HG03060 (cell line): ENCODE results near the gene JARID2.
"Not testable (repeated sequence)": the region's sequence is repeated elsewhere in the genome, so short reads cannot be mapped to it uniquely, and the experiment has no call there.

Source experiments
- ATAC-seq: cut with Tn5 transposase; IDR thresholded peaks from one replicate; pipeline ENCODE4 v1.9.1; 2021; ENCODE audit warnings: low read depth, moderate number of reproducible peaks; ENCODE audit not compliant: unreplicated experiment

The JARID2 gene

DNA sequence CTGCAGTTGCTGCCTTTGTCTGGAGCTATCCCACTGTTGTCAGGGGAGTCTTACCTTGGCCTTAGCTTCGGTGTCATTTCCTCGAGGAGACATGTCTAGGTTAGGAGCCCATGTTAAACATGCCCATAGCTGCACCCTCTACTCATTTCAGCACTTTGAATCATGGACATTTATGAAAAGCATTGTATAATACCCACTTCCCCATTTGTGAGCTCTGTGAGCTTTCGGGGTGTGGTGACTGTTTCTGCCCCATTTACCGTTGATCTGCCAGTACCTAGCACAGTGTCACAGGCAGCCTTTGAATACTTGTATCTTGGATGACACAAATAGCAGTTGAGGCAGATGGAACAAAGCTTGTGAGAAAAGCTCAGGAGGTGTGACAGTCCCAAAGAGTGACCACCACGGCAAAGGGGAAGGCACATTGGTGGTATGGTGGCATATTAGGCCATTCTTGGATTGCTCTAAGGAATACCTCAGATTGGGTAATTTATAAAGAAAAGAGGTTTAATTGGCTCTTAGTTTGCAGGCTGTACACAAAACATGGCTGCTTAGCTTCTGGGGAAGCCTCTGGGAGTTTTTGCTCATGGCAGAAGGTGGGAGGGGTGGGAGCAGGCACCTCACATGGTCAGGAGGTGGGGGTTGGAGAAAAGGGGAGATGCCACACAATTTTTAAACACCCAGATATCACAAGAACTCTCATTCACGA is 42.0 kb downstream of the JARID2 start:
- ATAC-seq, result peak; percentile 75

- no peak for ATAC-seq
Measured at GRCh38 chr6:15288856-15289255, 43.0 kb downstream of the JARID2 start.

DNA sequence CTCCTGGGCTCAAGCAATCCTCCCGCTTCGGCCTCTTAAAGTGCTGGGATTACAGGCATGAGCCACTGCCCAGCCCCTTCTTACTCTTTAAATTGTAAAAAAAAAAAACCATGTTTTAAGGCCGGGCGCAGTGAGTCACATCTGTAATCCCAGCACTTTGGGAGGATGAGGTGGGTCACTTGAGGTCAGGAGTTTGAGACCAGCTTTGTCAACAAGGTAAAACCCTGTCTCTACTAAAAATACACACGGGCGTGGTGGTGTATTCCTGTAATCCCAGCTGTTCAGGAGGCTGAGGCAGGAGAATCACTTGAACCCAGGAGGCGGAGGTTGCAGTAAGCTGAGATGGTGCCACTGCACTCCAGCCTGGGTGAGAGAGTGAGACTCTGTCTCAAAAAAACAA is 43.6 kb downstream of the JARID2 start:
- ATAC-seq, result not testable (repeated sequence)

GRCh38 chr6:15290067-15290680 is 44.3 kb downstream of the JARID2 start:
- no peak for ATAC-seq

- ATAC-seq, result no peak
Measured at GRCh38 chr6:15290962-15291704, 45.3 kb downstream of the JARID2 start.

- ATAC-seq, result no peak
Measured at GRCh38 chr6:15292721-15293302, 46.9 kb downstream of the JARID2 start.

GRCh38 chr6:15293674-15294073 is 47.8 kb downstream of the JARID2 start:
- ATAC-seq, result no peak

- no peak for ATAC-seq
Measured at GRCh38 chr6:15294504-15294903, 48.6 kb downstream of the JARID2 start.

GRCh38 chr6:15296249-15296648 is 50.4 kb downstream of the JARID2 start:
- ATAC-seq, result no peak

GRCh38 chr6:15296735-15297134 is 50.9 kb downstream of the JARID2 start:
- no peak for ATAC-seq

- ATAC-seq, result not testable (repeated sequence)
Measured at GRCh38 chr6:15297167-15297566, 51.3 kb downstream of the JARID2 start.

DNA sequence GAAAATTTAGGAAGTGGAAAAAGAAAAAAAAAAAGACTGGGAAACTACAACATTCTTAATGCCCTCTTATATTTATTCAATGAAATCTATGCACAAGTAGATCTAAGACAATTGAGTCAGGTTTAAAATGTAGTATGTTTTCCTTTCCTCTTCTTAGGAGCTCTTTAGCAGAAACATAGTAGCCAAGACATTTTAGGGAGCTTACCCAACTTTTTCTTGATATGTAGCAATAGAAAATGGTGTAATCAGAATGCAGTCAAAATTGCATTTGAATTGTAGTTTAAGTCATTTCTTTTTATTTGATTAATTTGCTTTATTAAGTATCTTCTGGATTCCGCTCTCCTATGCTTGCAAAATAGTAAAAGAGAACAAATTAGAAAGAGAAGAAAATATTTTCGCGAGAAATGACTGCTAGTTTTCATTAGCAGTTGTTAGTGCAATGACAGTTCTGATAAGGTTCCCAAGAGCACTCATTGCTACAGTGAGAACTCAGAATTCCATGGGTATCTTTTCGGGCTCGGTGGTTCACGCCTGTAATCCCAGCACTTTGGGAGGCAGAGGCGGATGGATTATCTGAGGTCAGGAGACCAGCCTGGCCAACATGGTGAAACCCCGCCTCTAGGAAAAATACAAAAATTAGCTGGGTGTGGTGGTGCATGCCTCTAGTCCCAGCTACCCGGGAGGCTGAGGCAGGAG is 52.2 kb downstream of the JARID2 start:
- no peak for ATAC-seq

GRCh38 chr6:15299430-15300131 is 53.7 kb downstream of the JARID2 start:
- peak; percentile 58 for ATAC-seq

DNA sequence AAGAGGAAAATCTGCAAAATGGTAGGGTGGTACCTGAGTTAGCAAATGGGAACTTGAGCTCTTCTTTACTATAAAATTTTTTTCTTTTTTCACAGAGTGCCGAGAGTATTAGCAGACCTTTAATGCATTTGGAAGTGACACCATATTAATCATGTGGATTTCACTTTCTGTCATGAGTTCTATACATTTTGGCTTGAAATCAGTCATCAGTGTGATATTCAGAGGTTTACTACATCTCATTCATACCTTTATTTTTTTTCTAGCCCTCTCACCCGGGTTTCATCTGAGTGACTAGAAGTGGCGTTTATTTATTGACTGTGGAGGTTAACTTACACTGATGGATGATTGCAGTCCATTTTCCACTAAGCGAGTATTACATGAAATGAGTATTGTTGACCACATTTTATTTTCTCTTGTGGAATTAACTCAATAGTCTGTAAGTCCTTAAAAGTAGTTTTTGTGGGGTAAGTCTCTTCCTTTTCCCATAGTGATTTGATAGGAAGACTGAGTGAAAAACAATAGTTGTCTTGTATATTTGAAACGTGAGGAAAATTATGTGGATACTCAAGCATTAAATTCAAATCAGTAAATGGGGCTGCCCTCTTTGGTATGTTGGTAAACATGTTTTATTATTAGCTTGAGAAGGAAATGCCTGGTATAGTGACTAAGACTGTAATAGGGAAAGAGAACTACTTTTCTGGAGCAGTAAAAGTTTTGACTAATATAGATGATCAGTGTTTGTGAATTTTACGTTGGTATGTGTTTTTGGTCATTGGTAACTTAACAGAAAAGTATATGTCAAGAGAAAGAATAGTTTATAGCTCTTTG is 55.5 kb downstream of the JARID2 start:
- ATAC-seq, result no peak

DNA sequence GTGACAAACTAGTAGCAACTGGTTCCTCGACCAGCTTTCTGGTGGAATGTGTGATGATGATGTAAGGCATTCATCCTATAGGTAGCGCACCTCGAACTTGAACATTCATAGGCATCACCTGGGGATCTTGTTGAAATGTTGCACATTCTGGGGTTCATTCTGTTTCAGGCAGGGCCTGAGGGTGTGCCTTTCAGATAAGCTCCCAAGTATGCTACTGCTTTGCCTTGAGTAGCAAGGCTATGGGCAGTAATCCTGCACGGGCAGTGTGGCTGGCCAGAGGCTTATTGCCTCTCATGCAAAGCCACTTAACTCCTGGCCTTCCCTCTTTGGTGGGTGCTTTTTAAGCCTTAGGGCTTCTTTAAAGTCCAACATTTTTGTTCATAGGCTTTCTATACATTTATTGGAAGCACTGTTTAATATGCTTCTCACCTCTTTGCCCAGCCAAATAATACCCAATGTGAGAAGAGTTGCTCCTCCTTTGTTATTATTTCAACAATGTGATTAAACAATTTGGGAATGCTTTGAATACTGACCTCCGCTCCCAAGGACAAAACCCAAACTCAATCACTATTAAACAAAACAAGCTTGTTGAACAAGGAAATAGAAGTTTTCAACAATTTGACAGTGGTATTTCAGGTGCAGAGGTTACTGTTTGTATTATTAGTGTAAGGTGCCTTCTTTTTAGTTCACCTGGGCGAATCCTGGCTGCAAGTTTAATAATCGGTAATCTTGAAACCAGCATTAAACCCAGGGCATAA is 57.5 kb downstream of the JARID2 start:
- ATAC-seq, result no peak

DNA sequence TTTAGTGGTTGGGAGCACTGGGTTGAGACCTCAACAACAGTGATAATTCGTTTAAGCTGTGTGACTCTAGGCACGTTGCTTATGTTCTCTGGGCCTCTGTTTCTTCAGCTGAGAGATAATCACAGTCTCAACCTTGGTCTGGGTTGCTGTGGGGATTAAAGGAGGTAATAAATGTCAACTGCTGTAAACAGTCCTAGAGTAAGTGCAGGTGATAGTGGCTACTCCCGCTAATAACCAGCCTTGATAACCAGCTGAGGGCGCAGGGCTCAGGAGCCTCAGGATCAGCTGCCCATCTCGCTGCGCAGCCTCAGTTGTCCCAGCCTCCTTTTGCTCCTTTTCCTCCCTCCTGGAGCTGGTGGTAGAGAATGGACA is 58.0 kb downstream of the JARID2 start:
- ATAC-seq, result no peak

DNA sequence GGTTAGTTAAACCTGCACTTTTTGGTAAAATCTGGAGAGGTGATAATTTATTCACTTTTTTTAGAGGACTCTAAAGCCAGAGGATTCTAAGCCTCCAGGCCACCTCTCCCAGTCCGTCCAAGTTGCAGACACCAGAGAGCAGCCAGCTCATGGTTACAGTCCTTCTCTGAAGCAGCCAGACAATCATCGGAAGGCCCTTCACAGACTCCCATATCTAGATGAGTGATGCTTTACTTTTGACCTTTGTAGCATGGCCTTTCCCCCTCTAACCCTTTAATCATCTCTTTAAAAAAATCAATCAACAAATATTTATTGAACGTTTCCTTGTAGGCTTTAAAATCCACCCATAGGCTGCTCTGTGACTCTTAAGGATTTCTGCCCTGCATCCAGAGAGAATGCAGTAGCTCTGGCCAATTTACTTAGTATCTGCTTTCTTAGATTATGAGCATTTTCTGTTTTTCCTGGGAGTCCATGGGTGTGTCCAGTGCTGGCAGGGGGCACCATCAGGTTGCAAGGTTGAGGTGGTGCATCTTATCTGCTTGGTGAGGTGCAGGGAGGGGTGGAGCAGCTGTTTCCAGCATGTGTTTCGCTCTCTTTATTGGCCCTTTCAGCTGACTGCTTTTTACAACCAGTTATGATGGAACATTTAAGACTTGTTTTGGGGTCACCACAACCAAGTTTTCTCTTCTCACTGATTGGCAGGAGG is 58.6 kb downstream of the JARID2 start:
- no peak for ATAC-seq

DNA sequence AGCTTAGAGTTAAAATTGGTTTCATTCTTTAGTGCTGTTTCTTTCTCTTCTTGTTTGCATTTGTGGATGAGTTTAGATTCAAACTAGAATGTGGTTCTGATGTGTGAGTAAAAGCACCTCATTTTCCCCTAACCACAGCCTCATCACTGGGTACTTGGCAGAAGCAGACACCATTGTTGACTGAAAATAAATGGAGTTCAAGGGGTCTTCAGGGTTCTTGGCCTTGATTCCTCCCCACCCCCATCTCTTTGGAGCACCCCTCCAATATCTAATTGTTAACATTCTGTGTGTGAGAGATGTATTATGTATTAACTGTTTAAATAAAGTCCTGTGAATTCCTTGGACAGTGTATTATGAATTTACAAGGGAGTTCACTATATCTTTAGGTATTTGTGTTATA is 59.6 kb downstream of the JARID2 start:
- ATAC-seq, result no peak
